Upper lobe of left lung (tissue), 6 donors: ENCODE measurements around the gene ACACA. TPM values are rescaled to one million over a fixed set of nuclear protein-coding genes. Genes with fewer than 3 reads are reported as not detected.

Source experiments
- ATAC-seq, 2 donors: fragments of 200-7000 bp; cut with Tn5 transposase; one replicate each; pipeline ENCODE4 v1.9.1; 2022; ENCODE audit warnings: mild to moderate bottlenecking in 2 of 2, moderate library complexity in 2 of 2; ENCODE audit not compliant: low FRiP score in 2 of 2
- DNase-seq, 2 donors: peaks; one replicate each; pipeline ENCODE4 v3.0.0-alpha.2; 2019 to 2020
- H3K27ac ChIP-seq, 4 donors: fragments of 200-600 bp; sonication (generic); one replicate each; pipeline ENCODE4 v1.5.1; 2016 to 2019
- H3K27me3 ChIP-seq, 4 donors: fragments of 200-600 bp; sonication (generic); one replicate each; pipeline ENCODE4 v1.5.1; 2017 to 2019
- H3K36me3 ChIP-seq, 4 donors: fragments of 200-600 bp; sonication (generic); one replicate each; pipeline ENCODE4 v1.5.1; 2016 to 2019
- H3K4me1 ChIP-seq, 4 donors: fragments of 200-600 bp; sonication (generic); one replicate each; pipeline ENCODE4 v1.5.1; 2018 to 2019
- H3K4me3 ChIP-seq, 4 donors: fragments of 200-600 bp; sonication (generic); one replicate each; pipeline ENCODE4 v1.5.1; 2017 to 2019; ENCODE audit warnings: mild to moderate bottlenecking in 2 of 4, moderate library complexity in 1 of 4
- H3K9me3 ChIP-seq, 4 donors: fragments of 200-600 bp; sonication (generic); one replicate each; pipeline ENCODE4 v1.5.1; 2018 to 2019
- CTCF ChIP-seq, 6 experiments: fragments of 450-650 bp in 4 of 6; fragments of 200-600 bp in 2 of 6; sonication (generic) in 2 of 6; IDR thresholded peaks; one replicate each; pipeline ENCODE4 v1.5.1; 2016 to 2019; ENCODE audit warnings: antibody characterized with exemption in 6 of 6
- EP300 ChIP-seq, 4 donors: sonication (generic); formaldehyde crosslinking; IDR thresholded peaks; one replicate each; pipeline ENCODE4 v1.5.1; 2017; ENCODE audit warnings: antibody characterized with exemption in 4 of 4, control low read depth in 2 of 4
- POLR2A ChIP-seq, 4 donors: fragments of 450-650 bp; IDR thresholded peaks; one replicate each; pipeline ENCODE4 v1.5.1; 2016 to 2017; ENCODE audit warnings: antibody characterized with exemption in 4 of 4, mild to moderate bottlenecking in 2 of 4
- POLR2AphosphoS5 ChIP-seq, 2 donors: sonication (generic); formaldehyde crosslinking; IDR thresholded peaks; one replicate each; pipeline ENCODE4 v1.5.1; 2017; ENCODE audit warnings: antibody characterized with exemption in 2 of 2
- WGBS, 2 donors: methylation state at CpG; one replicate each; pipeline ENCODE4 v1.1.5; 2017 to 2018; 5-methylcytosine and 5-hydroxymethylcytosine counted together
- total RNA-seq, 6 donors: library from RNA; depleted of rRNA in 4 of 6; stranded (reverse); fragments of >200 nt in 4 of 6; gene quantifications; one replicate each; pipeline versions ENCODE4 v1.1.0 to v1.2.1, GENCODE V29; 2016 to 2021
- donor health status: DM: no; HTN: no; CAD: no; lungs with moderate emphysema.
- donor health status: DM: no; HTN: yes; CAD: no; lungs with severe emphysema.

Gene ACACA
- total RNA-seq, 6 donors from 2014 or later = 55.7 to 129 (median 91.9) TPM

GRCh38 chr17:37067555-37068111 lies 339.0 kb downstream of the ACACA start:
- Histone ChIP-seq H3K27me3 (no peaks in the 10 kb centered on the region), H3K27ac (no peak overlapping the region), H3K36me3 (no peaks in the 10 kb centered on the region), H3K9me3 (no peaks in the 10 kb centered on the region), H3K4me3 (no peak overlapping the region), H3K4me1 (peaks cover 0 to 5% (median 0%) of the 10 kb centered on the region in 4 donors)
- DNase-seq = peak; percentile 32 to 79
- peak in 1 of 2 donors; percentile 75 for ATAC-seq
- TF ChIP-seq EP300 (IDR thresholded peaks at IDR 0.05) = no peak
- no peak for TF ChIP-seq CTCF (IDR thresholded peaks at IDR 0.05)
- no peak for TF ChIP-seq POLR2A (IDR thresholded peaks at IDR 0.05)
- TF ChIP-seq POLR2AphosphoS5 (IDR thresholded peaks at IDR 0.05) = no peak
- 61 to 74% methylated on average over 13 of the region's 13 CpGs for WGBS, 2 donors

- Histone ChIP-seq H3K4me1 (peaks cover 0 to 5% (median 0%) of the 10 kb centered on the region in 4 donors), H3K27ac (no peak overlapping the region), H3K9me3 (no peaks in the 10 kb centered on the region), H3K27me3 (no peaks in the 10 kb centered on the region), H3K4me3 (no peak overlapping the region), H3K36me3 (no peaks in the 10 kb centered on the region)
- peak in 1 of 2 donors; percentile 62 for DNase-seq
- ATAC-seq = peak in 1 of 2 donors; percentile 20
- 53 to 56% methylated on average over 23 to 25 of the region's 25 CpGs for WGBS, 2 donors
- TF ChIP-seq CTCF (IDR thresholded peaks at IDR 0.05) = no peak
- no peak for TF ChIP-seq POLR2AphosphoS5 (IDR thresholded peaks at IDR 0.05)
These were observed 340.0 kb downstream of the ACACA start for GRCh38 chr17:37066322-37067255.

GRCh38 chr17:37065486-37066321 lies 340.9 kb downstream of the ACACA start:
- WGBS, 2 donors = 58% methylated on average over 17 to 22 of the region's 23 CpGs
- no peak overlapping the region for H3K27ac ChIP-seq
- no peaks in the 10 kb centered on the region for H3K27me3 ChIP-seq
- ATAC-seq (no peak), DNase-seq (peak in 1 of 2 donors; percentile 59)
- no peaks in the 10 kb centered on the region for H3K36me3 ChIP-seq
- H3K9me3 ChIP-seq = no peaks in the 10 kb centered on the region
- peaks cover 0 to 5% (median 0%) of the 10 kb centered on the region in 4 donors for H3K4me1 ChIP-seq
- no peak overlapping the region for H3K4me3 ChIP-seq
- TF ChIP-seq POLR2AphosphoS5 (IDR thresholded peaks at IDR 0.05) (no peak), POLR2A (IDR thresholded peaks at IDR 0.05) (no peak), EP300 (IDR thresholded peaks at IDR 0.05) (no peak), CTCF (IDR thresholded peaks at IDR 0.05) (no peak)

- Histone ChIP-seq H3K9me3 (no peaks in the 10 kb centered on the region), H3K27me3 (no peaks in the 10 kb centered on the region), H3K36me3 (no peaks in the 10 kb centered on the region), H3K4me3 (no peak overlapping the region), H3K27ac (no peak overlapping the region), H3K4me1 (peaks cover 0 to 5% (median 0%) of the 10 kb centered on the region in 4 donors)
- 77 to 87% methylated on average over 6 to 8 of the region's 8 CpGs for WGBS, 2 donors
- DNase-seq = no peak
- ATAC-seq = peak in 1 of 2 donors; percentile 32
- TF ChIP-seq POLR2AphosphoS5 (IDR thresholded peaks at IDR 0.05) (no peak), EP300 (IDR thresholded peaks at IDR 0.05) (no peak), POLR2A (IDR thresholded peaks at IDR 0.05) (no peak), CTCF (IDR thresholded peaks at IDR 0.05) (no peak)
These were observed 341.7 kb downstream of the ACACA start for GRCh38 chr17:37064956-37065355.
